H9 (cell line): Measurements from ENCODE around the gene KCNH4. TPM values are rescaled to one million over a fixed set of nuclear protein-coding genes. Genes with fewer than 3 reads are reported as not detected.
A peak's percentile ranks its signal among the peaks of the same experiment; 100 is the strongest.

Experiments
- DNase-seq: peaks from one replicate; pipeline ENCODE4 v3.0.0-alpha.2; 2017
- H2AFZ ChIP-seq: one replicate; pipeline ENCODE4 v1.6.1; 2013; ENCODE audit warnings: mild to moderate bottlenecking, low read length, control low read depth, moderate library complexity
- H2AK5ac ChIP-seq: 2 replicates; pipeline ENCODE4 v1.6.1; 2013; ENCODE audit warnings: low read length, control low read depth, mixed read lengths; ENCODE audit not compliant: insufficient read length
- H2BK120ac ChIP-seq: one replicate; pipeline ENCODE4 v1.6.1; 2013; ENCODE audit warnings: low read depth, mild to moderate bottlenecking, low read length, control low read depth, inconsistent platforms; ENCODE audit not compliant: poor library complexity, severe bottlenecking
- H2BK12ac ChIP-seq: 2 replicates; pipeline ENCODE4 v1.6.1; 2013; ENCODE audit warnings: low read length, control low read depth, mixed read lengths, low read depth; ENCODE audit not compliant: insufficient read length
- H2BK15ac ChIP-seq: 2 replicates; pipeline ENCODE4 v1.6.1; 2013; ENCODE audit warnings: low read depth, low read length, control low read depth
- H2BK20ac ChIP-seq: one replicate; pipeline ENCODE4 v1.6.1; 2013; ENCODE audit warnings: low read depth, mild to moderate bottlenecking, low read length, control low read depth, inconsistent platforms; ENCODE audit not compliant: poor library complexity, severe bottlenecking
- H2BK5ac ChIP-seq: 2 replicates; pipeline ENCODE4 v1.6.1; 2013; ENCODE audit warnings: low read length, control low read depth, mixed read lengths; ENCODE audit not compliant: insufficient read length
- H3K14ac ChIP-seq: 2 replicates; pipeline ENCODE4 v1.6.1; 2013; ENCODE audit warnings: low read length, control low read depth; ENCODE audit not compliant: insufficient read depth
- H3K18ac ChIP-seq: 2 replicates; pipeline ENCODE4 v1.6.1; 2013; ENCODE audit warnings: low read depth, mild to moderate bottlenecking, mixed read lengths, low read length, control low read depth; ENCODE audit not compliant: insufficient read length
- H3K23ac ChIP-seq: 2 replicates; pipeline ENCODE4 v1.6.1; 2013; ENCODE audit warnings: low read length, control low read depth, mixed read lengths, low read depth; ENCODE audit not compliant: insufficient read length
- H3K23me2 ChIP-seq: 2 replicates; pipeline ENCODE4 v1.6.1; 2013; ENCODE audit warnings: low read depth, mild to moderate bottlenecking, mixed read lengths, low read length, control low read depth; ENCODE audit not compliant: insufficient read length, poor library complexity, severe bottlenecking
- H3K27ac ChIP-seq: 2 replicates; pipeline ENCODE4 v1.5.1; 2013; ENCODE audit warnings: low read length, control low read depth, mixed read lengths, low read depth; ENCODE audit not compliant: insufficient read length
- H3K27me3 ChIP-seq: 2 replicates; pipeline ENCODE4 v1.6.1; 2013; ENCODE audit warnings: low read length, control low read depth, inconsistent platforms; ENCODE audit not compliant: insufficient read depth
- H3K4ac ChIP-seq: 2 replicates; pipeline ENCODE4 v1.6.1; 2013; ENCODE audit warnings: low read depth, mild to moderate bottlenecking, control low read depth, inconsistent platforms, low read length, moderate library complexity
- H3K4me1 ChIP-seq: 2 replicates; pipeline ENCODE4 v1.6.1; 2013; ENCODE audit warnings: low read length, control low read depth, inconsistent platforms; ENCODE audit not compliant: insufficient read depth
- H3K4me2 ChIP-seq: 2 replicates; pipeline ENCODE4 v1.6.1; 2013; ENCODE audit warnings: low read length, control low read depth, mixed read lengths; ENCODE audit not compliant: insufficient read length, insufficient read depth
- H3K56ac ChIP-seq: 2 replicates; pipeline ENCODE4 v1.6.1; 2013; ENCODE audit warnings: low read depth, mild to moderate bottlenecking, mixed read lengths, low read length, control low read depth; ENCODE audit not compliant: insufficient read length
- H3K79me1 ChIP-seq: 2 replicates; pipeline ENCODE4 v1.6.1; 2013; ENCODE audit warnings: low read depth, mild to moderate bottlenecking, moderate library complexity, low read length, control low read depth, inconsistent platforms; ENCODE audit not compliant: insufficient read depth, poor library complexity, severe bottlenecking
- H3K79me2 ChIP-seq: 2 replicates; pipeline ENCODE4 v1.6.1; 2013; ENCODE audit warnings: low read length, control low read depth, inconsistent platforms; ENCODE audit not compliant: insufficient read depth
- H3K9ac ChIP-seq: 2 replicates; pipeline ENCODE4 v1.6.1; 2013; ENCODE audit warnings: low read length, control low read depth, mixed read lengths; ENCODE audit not compliant: insufficient read length; ENCODE audit errors: extremely low read depth
- H3K9me3 ChIP-seq: one replicate; pipeline ENCODE4 v1.6.1; 2013; ENCODE audit warnings: low read depth, low read length, inconsistent platforms; ENCODE audit not compliant: control insufficient read depth
- H3T11ph ChIP-seq: one replicate; pipeline ENCODE4 v1.6.1; 2013; ENCODE audit warnings: mild to moderate bottlenecking, low read length, control low read depth, inconsistent platforms
- H4K20me1 ChIP-seq: one replicate; pipeline ENCODE4 v1.6.1; 2013; ENCODE audit not compliant: control insufficient read depth, insufficient read length, insufficient read depth
- H4K5ac ChIP-seq: 2 replicates; pipeline ENCODE4 v1.6.1; 2013; ENCODE audit warnings: low read depth, mild to moderate bottlenecking, mixed read lengths, low read length, control low read depth; ENCODE audit not compliant: insufficient read length
- H4K8ac ChIP-seq: replicated peaks from 2 replicates; pipeline ENCODE4 v1.6.1; 2013; ENCODE audit warnings: low read length, control low read depth, mixed read lengths, low read depth; ENCODE audit not compliant: insufficient read length
- H4K91ac ChIP-seq: 2 replicates; pipeline ENCODE4 v1.6.1; 2013; ENCODE audit warnings: low read depth, mild to moderate bottlenecking, moderate library complexity, mixed read lengths, low read length, control low read depth; ENCODE audit not compliant: insufficient read length
- H3K27ac Mint-ChIP-seq, 3 experiments: 2 replicates in 2 of 3; 3 replicates in 1 of 3; pipeline ENCODE4 v1.8.0; 2020 to 2021; ENCODE audit warnings: mixed read lengths in 3 of 3, mild to moderate bottlenecking in 1 of 3, moderate library complexity in 1 of 3
- H3K27me3 Mint-ChIP-seq: 2 replicates; pipeline ENCODE4 v1.8.0; 2021; ENCODE audit warnings: low read depth, mild to moderate bottlenecking, moderate library complexity, mixed read lengths
- H3K36me3 Mint-ChIP-seq, 3 experiments: 2 replicates in 2 of 3; 3 replicates in 1 of 3; pipeline ENCODE4 v1.8.0; 2020 to 2021; ENCODE audit warnings: low read depth in 3 of 3, mixed read lengths in 3 of 3; ENCODE audit not compliant: insufficient read depth in 1 of 3
- H3K4me1 Mint-ChIP-seq, 2 experiments: 2 replicates each; pipeline ENCODE4 v1.8.0; 2020; ENCODE audit warnings: mixed read lengths in 2 of 2
- H3K4me3 Mint-ChIP-seq, 2 experiments: 2 replicates in 1 of 2; 3 replicates in 1 of 2; pipeline ENCODE4 v1.8.0; 2020 to 2021; ENCODE audit warnings: mild to moderate bottlenecking in 2 of 2, mixed read lengths in 2 of 2, moderate library complexity in 1 of 2
- H3K9me3 Mint-ChIP-seq, 2 experiments: 2 replicates in 1 of 2; 3 replicates in 1 of 2; pipeline ENCODE4 v1.8.0; 2020; ENCODE audit warnings: mild to moderate bottlenecking in 2 of 2, mixed read lengths in 2 of 2, moderate library complexity in 1 of 2
- WGBS: extraction: QIAGEN DNeasy Blood & Tissue Kit; methylation state at CpG from one replicate; pipeline ENCODE4 v1.1.7; 2013; ENCODE audit warnings: missing lambda C conversion rate, low lambda C conversion rate, mixed read lengths; ENCODE audit not compliant: insufficient read length; ENCODE audit errors: extremely low coverage; 5-methylcytosine and 5-hydroxymethylcytosine counted together
- total RNA-seq: library from RNA; stranded (reverse); gene quantifications from 2 replicates; pipeline ENCODE4 v1.2.1, GENCODE V29; 2021
- TF ChIP-seq, protein P1 (sequence below): fragments of 200-600 bp; sonication (generic); conservative IDR thresholded peaks from 3 replicates; pipeline ENCODE4 v1.8.0; 2021; ENCODE audit warnings: antibody characterized with exemption, mild to moderate bottlenecking

KCNH4 gene
- total RNA-seq, 1 experiment from 2014 or later = not detected

- H3K27ac ChIP-seq = no peak overlapping the region
- H3K27me3 Mint-ChIP-seq = peaks cover 9% of the 10 kb centered on the region
- no peak overlapping the region for H2AFZ ChIP-seq
- no peak overlapping the region for H3K56ac ChIP-seq
- H3K36me3 Mint-ChIP-seq = no peaks in the 10 kb centered on the region
- H3K9me3 Mint-ChIP-seq = no peaks in the 10 kb centered on the region
- no peaks in the 10 kb centered on the region for H3K27me3 ChIP-seq
- TF ChIP-seq, protein P1, sequence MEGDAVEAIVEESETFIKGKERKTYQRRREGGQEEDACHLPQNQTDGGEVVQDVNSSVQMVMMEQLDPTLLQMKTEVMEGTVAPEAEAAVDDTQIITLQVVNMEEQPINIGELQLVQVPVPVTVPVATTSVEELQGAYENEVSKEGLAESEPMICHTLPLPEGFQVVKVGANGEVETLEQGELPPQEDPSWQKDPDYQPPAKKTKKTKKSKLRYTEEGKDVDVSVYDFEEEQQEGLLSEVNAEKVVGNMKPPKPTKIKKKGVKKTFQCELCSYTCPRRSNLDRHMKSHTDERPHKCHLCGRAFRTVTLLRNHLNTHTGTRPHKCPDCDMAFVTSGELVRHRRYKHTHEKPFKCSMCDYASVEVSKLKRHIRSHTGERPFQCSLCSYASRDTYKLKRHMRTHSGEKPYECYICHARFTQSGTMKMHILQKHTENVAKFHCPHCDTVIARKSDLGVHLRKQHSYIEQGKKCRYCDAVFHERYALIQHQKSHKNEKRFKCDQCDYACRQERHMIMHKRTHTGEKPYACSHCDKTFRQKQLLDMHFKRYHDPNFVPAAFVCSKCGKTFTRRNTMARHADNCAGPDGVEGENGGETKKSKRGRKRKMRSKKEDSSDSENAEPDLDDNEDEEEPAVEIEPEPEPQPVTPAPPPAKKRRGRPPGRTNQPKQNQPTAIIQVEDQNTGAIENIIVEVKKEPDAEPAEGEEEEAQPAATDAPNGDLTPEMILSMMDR = no peak
- H3K23ac ChIP-seq = no peak overlapping the region
- H3K79me2 ChIP-seq = no peaks in the 10 kb centered on the region
- peaks cover 25 to 32% of the 10 kb centered on the region in 2 experiments for H3K4me1 Mint-ChIP-seq
- no peaks in the 10 kb centered on the region for H4K20me1 ChIP-seq
- H3K4me2 ChIP-seq = peak overlapping the region; percentile 53
- peak overlapping the region; percentile 74 to 86 for H3K4me3 Mint-ChIP-seq
- H4K5ac ChIP-seq = no peak overlapping the region
- no peak overlapping the region for H3T11ph ChIP-seq
- peak; percentile 99 for DNase-seq
- H2AK5ac ChIP-seq = no peak overlapping the region
- no peak overlapping the region for H2BK15ac ChIP-seq
- no peak overlapping the region for H2BK12ac ChIP-seq
- H3K9me3 ChIP-seq = no peaks in the 10 kb centered on the region
- no peaks in the 10 kb centered on the region for H3K79me1 ChIP-seq
- WGBS = no CpG with 5 or more reads among the region's 51 CpGs
- H3K18ac ChIP-seq = peak overlapping the region; percentile 56
- H3K27ac Mint-ChIP-seq = peak overlapping the region; percentile 29 to 97 (median 40); a peak in 5 of 7 replicates
- H3K4ac ChIP-seq = no peak overlapping the region
- H3K9ac ChIP-seq = no peak overlapping the region
- no peaks in the 10 kb centered on the region for H3K23me2 ChIP-seq
- no peak overlapping the region for H4K91ac ChIP-seq
- H4K8ac ChIP-seq = no peak overlapping the region
- H3K14ac ChIP-seq = no peak overlapping the region
- H2BK5ac ChIP-seq = no peak overlapping the region
- H2BK120ac ChIP-seq = no peak overlapping the region
- H3K4me1 ChIP-seq = peaks cover 4% of the 10 kb centered on the region; the same call in 1 of the 2 replicates
- H2BK20ac ChIP-seq = no peak overlapping the region
These were observed 73.1 kb downstream of the KCNH4 start for GRCh38 chr17:42107597-42108576.
